Prostate gland (tissue), 2 donors: ENCODE data around the gene GPR162.

ENCODE experiments used
- CTCF ChIP-seq, 4 experiments: fragments of 200-600 bp in 2 of 4; fragments of 450-650 bp in 2 of 4; sonication (generic) in 2 of 4; IDR thresholded peaks; 1 replicate in 3 of 4; 2 replicates in 1 of 4; pipeline ENCODE4 v1.5.1; 2016 to 2019; ENCODE audit warnings: antibody characterized with exemption in 4 of 4, mild to moderate bottlenecking in 2 of 4, moderate library complexity in 2 of 4
- POLR2A ChIP-seq: fragments of 450-650 bp; IDR thresholded peaks from one replicate; pipeline ENCODE4 v1.6.1; 2016; ENCODE audit warnings: antibody characterized with exemption, mild to moderate bottlenecking

GRCh38 chr12:6832125-6832524 is 10.5 kb downstream of the GPR162 start:
- TF ChIP-seq CTCF (IDR thresholded peaks at IDR 0.05), result no peak
- no peak for TF ChIP-seq POLR2A
